Measurements from ENCODE around the gene CRADD. TPM values are rescaled to one million over a fixed set of nuclear protein-coding genes. Genes with fewer than 3 reads are reported as not detected.

CRADD gene
- total RNA-seq, 1 donor from 2014 or later = 10.3 TPM

- H3K4me3 ChIP-seq (ENCODE audit: low read depth, low read length) = no peak overlapping the region
- TF ChIP-seq, protein P1, sequence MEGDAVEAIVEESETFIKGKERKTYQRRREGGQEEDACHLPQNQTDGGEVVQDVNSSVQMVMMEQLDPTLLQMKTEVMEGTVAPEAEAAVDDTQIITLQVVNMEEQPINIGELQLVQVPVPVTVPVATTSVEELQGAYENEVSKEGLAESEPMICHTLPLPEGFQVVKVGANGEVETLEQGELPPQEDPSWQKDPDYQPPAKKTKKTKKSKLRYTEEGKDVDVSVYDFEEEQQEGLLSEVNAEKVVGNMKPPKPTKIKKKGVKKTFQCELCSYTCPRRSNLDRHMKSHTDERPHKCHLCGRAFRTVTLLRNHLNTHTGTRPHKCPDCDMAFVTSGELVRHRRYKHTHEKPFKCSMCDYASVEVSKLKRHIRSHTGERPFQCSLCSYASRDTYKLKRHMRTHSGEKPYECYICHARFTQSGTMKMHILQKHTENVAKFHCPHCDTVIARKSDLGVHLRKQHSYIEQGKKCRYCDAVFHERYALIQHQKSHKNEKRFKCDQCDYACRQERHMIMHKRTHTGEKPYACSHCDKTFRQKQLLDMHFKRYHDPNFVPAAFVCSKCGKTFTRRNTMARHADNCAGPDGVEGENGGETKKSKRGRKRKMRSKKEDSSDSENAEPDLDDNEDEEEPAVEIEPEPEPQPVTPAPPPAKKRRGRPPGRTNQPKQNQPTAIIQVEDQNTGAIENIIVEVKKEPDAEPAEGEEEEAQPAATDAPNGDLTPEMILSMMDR (conservative IDR thresholded peaks at IDR 0.05; ENCODE audit: low read depth, low read length) = no peak
- DNase-seq (ENCODE audit: low read depth) = no peak
Observed at GRCh38 chr12:93762059-93762719, 85.0 kb downstream of the CRADD start.

DNA sequence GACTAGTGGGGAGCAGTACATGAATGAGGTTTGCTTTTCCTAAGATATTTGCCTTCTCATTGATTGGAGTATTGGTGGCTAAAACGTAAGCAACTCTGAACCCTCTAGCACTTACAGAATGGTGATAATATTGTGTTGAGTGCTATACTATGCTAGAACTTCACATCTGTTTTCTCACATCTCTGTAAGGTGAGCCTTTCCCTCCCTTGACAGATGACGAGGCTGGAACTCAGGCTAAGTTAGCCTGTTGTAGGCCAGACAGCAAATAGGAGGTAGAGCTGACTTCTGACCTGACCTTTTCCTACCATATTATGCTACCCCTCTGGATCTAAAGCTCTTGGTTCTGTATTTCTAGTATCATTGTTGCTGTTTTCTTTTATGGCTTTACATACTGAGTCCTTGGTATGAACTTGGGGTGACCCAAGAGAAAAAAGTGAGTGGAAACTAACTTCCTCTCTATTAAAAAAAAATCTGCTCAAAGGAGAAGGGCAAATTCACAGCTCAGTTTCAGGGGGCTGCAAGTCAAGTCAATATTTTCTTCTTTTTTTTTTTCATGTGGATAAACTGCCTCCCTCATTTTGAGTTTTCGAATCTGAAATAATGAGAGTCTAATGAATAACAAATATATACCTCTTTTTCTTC is 85.9 kb downstream of the CRADD start:
- TF ChIP-seq, protein P1 (conservative IDR thresholded peaks at IDR 0.05; ENCODE audit: low read depth, low read length) = no peak
- DNase-seq (ENCODE audit: low read depth) = no peak
- no peak overlapping the region for H3K4me3 ChIP-seq (ENCODE audit: low read depth, low read length)

- TF ChIP-seq, protein P1 (conservative IDR thresholded peaks at IDR 0.05; ENCODE audit: low read depth, low read length) = no peak
- no peak for DNase-seq (ENCODE audit: low read depth)
- H3K4me3 ChIP-seq (ENCODE audit: low read depth, low read length) = no peak overlapping the region
Observed at GRCh38 chr12:93763746-93764147, 86.6 kb downstream of the CRADD start.

- H3K4me3 ChIP-seq (ENCODE audit: low read depth, low read length) = no peak overlapping the region
- TF ChIP-seq, protein P1 (conservative IDR thresholded peaks at IDR 0.05; ENCODE audit: low read depth, low read length) = no peak
- DNase-seq (ENCODE audit: low read depth) = no peak
Observed at GRCh38 chr12:93766371-93766770, 89.2 kb downstream of the CRADD start.

DNA sequence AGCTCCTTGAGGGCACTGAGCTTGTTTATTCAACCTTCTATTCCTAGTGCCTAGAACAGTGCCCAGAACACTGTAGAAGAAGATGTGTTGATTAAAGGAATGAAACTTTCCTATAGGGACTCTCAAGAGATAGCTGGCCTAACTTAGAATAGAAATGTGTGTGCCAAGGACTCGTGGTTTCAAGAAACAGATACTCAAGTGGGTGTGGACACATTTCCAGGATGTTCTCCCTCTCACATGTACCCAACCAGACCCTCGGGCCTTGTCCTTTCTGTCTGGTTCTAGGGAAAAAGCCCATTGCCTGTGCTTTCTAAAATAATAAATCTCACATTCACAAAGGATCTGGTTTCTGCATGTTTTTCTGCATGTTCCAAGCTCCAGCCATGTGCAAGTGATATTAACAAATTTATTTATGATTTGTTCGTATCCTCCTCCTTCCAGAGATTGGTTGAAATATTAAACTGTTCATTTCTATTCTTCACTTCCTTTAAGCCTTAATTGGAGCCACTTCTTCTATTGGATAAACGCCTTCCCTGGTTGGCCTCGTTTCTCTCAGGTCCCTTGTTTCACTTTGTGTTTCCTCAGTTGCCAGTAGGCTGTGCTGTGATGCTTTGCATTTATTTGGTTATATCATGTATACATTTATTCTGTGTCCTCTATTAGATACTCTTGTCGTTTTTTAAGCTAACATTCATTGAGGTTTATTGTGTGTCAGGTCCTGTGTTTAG is 89.8 kb downstream of the CRADD start:
- H3K4me3 ChIP-seq (ENCODE audit: low read depth, low read length) = no peak overlapping the region
- TF ChIP-seq, protein P1 (conservative IDR thresholded peaks at IDR 0.05; ENCODE audit: low read depth, low read length) = peak; percentile 66
- no peak for DNase-seq (ENCODE audit: low read depth)

DNA sequence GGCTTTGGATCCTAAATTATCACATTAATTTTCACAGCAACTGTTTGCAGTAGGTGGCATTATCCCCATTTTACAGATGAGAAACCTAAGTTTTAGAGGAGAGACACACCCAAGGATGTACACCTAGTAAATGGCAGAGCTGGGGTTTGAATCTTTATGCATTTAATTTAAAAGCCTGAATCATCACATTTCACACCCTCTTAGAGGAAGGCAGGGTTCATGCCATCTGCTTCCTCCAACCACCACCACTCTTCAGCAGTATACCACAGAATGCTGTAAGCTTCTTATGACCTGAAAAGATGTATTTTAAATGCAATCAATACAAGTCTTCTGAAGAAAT is 90.3 kb downstream of the CRADD start:
- no peak overlapping the region for H3K4me3 ChIP-seq (ENCODE audit: low read depth, low read length)
- DNase-seq (ENCODE audit: low read depth) = no peak
- TF ChIP-seq, protein P1 (conservative IDR thresholded peaks at IDR 0.05; ENCODE audit: low read depth, low read length) = no peak

Data from epithelial cell of proximal tubule (primary cell).